Colonic mucosa (tissue), 4 donors: ENCODE results near the gene PRKAR1A. TPM values are rescaled to one million over a fixed set of nuclear protein-coding genes. Genes with fewer than 3 reads are reported as not detected.

Experiments
- DNase-seq: peaks from one replicate; pipeline ENCODE4 v3.0.0-alpha.2; 2020
- H3K27ac ChIP-seq: fragments of 200-600 bp; one replicate; pipeline ENCODE4 v1.8.0; 2021
- H3K27me3 ChIP-seq: fragments of 200-600 bp; one replicate; pipeline ENCODE4 v1.8.0; 2021
- H3K36me3 ChIP-seq: fragments of 200-600 bp; one replicate; pipeline ENCODE4 v1.8.0; 2021
- H3K4me1 ChIP-seq: fragments of 200-600 bp; one replicate; pipeline ENCODE4 v1.8.0; 2021; ENCODE audit warnings: mild to moderate bottlenecking
- H3K4me3 ChIP-seq: fragments of 200-600 bp; one replicate; pipeline ENCODE4 v1.8.0; 2021
- H3K9ac ChIP-seq, 2 donors: one replicate each; pipeline ENCODE4 v1.7.0; 2013; ENCODE audit warnings: control low read depth in 2 of 2, low read depth in 2 of 2, low read length in 2 of 2
- H3K9me3 ChIP-seq: fragments of 200-600 bp; one replicate; pipeline ENCODE4 v1.8.0; 2021
- CTCF ChIP-seq: fragments of 200-600 bp; IDR thresholded peaks from one replicate; pipeline ENCODE4 v1.8.0; 2022; ENCODE audit warnings: antibody characterized with exemption, mild to moderate bottlenecking
- intact Hi-C: fragments of 100-400 bp; cut with DNase I; formaldehyde crosslinking; loops from one replicate; pipeline ENCODE4 v1.14.1; 2022
- total RNA-seq, 2 donors: library from RNA; stranded (reverse); fragmentation: NEBNext Ultra II Directional in 1 of 2; extraction: Animal tissue kit (Norgen Biotek cat#: 25700) in 1 of 2; gene quantifications; one replicate each; pipeline ENCODE4 v1.2.1, GENCODE V29; 2021
- donor health status: healthy.
- donor health status: DM: no; HTN: no; CAD: no.
- donor health status: DM: no; HTN: no; CAD: no.

Gene PRKAR1A
- total RNA-seq, 2 donors from 2014 or later: 133 to 168 TPM

- no peaks in the 10 kb centered on the region for H3K36me3 ChIP-seq
- H3K9ac ChIP-seq: no peak overlapping the region
- H3K4me1 ChIP-seq: no peaks in the 10 kb centered on the region
- no peak for DNase-seq
- no peak overlapping the region for H3K4me3 ChIP-seq
- intact Hi-C loops: loop anchor here (10.0 kb wide), 1 partner anchor 225 kb away; no protein-coding TSS in a partner anchor
- no peak for TF ChIP-seq CTCF
- no peaks in the 10 kb centered on the region for H3K9me3 ChIP-seq
- no peaks in the 10 kb centered on the region for H3K27me3 ChIP-seq
- H3K27ac ChIP-seq: no peak overlapping the region
These were observed 27.6 kb downstream of the PRKAR1A start for GRCh38 chr17:68539548-68540467.

GRCh38 chr17:68540981-68541380 is 28.8 kb downstream of the PRKAR1A start:
- Histone ChIP-seq H3K36me3 (no peaks in the 10 kb centered on the region), H3K4me1 (no peaks in the 10 kb centered on the region), H3K9me3 (no peaks in the 10 kb centered on the region), H3K9ac (no peak overlapping the region), H3K27ac (no peak overlapping the region), H3K4me3 (no peak overlapping the region), H3K27me3 (no peaks in the 10 kb centered on the region)
- intact Hi-C loops: loop anchor here (10.0 kb wide), 1 partner anchor 224 kb away; no protein-coding TSS in a partner anchor
- DNase-seq: no peak
- no peak for TF ChIP-seq CTCF

GRCh38 chr17:68541816-68542215 is 29.6 kb downstream of the PRKAR1A start:
- no peaks in the 10 kb centered on the region for H3K36me3 ChIP-seq
- intact Hi-C loops: loop anchor here (10.0 kb wide), 1 partner anchor 223 kb away; no protein-coding TSS in a partner anchor
- H3K27me3 ChIP-seq: no peaks in the 10 kb centered on the region
- H3K4me1 ChIP-seq: no peaks in the 10 kb centered on the region
- no peaks in the 10 kb centered on the region for H3K9me3 ChIP-seq
- no peak for TF ChIP-seq CTCF
- no peak overlapping the region for H3K4me3 ChIP-seq
- H3K9ac ChIP-seq: no peak overlapping the region
- H3K27ac ChIP-seq: no peak overlapping the region
- no peak for DNase-seq

GRCh38 chr17:68542698-68543463 is 30.7 kb downstream of the PRKAR1A start:
- no peak overlapping the region for H3K9ac ChIP-seq
- H3K27ac ChIP-seq: no peak overlapping the region
- H3K4me3 ChIP-seq: no peak overlapping the region
- H3K36me3 ChIP-seq: no peaks in the 10 kb centered on the region
- no peak for TF ChIP-seq CTCF
- H3K9me3 ChIP-seq: no peaks in the 10 kb centered on the region
- no peaks in the 10 kb centered on the region for H3K4me1 ChIP-seq
- intact Hi-C loops: loop anchor here (10.0 kb wide), 1 partner anchor 222 kb away; no protein-coding TSS in a partner anchor
- DNase-seq: no peak
- H3K27me3 ChIP-seq: no peaks in the 10 kb centered on the region

- no peak overlapping the region for H3K27ac ChIP-seq
- no peak overlapping the region for H3K4me3 ChIP-seq
- no peaks in the 10 kb centered on the region for H3K36me3 ChIP-seq
- no peak for TF ChIP-seq CTCF
- no peak for DNase-seq
- H3K4me1 ChIP-seq: no peaks in the 10 kb centered on the region
- H3K9ac ChIP-seq: no peak overlapping the region
- no peaks in the 10 kb centered on the region for H3K27me3 ChIP-seq
- intact Hi-C loops: loop anchor here (10.0 kb wide), 1 partner anchor 220 kb away; no protein-coding TSS in a partner anchor
- no peaks in the 10 kb centered on the region for H3K9me3 ChIP-seq
These were observed 32.1 kb downstream of the PRKAR1A start for GRCh38 chr17:68544111-68544915.
